Measurements from ENCODE around the gene PACRG. TPM values are rescaled to one million over a fixed set of nuclear protein-coding genes. Genes with fewer than 3 reads are reported as not detected.
A peak's percentile ranks its signal among the peaks of the same experiment; 100 is the strongest.

Gene PACRG
- total RNA-seq, 4 donors from 2014 or later: 0.29 to 1.6 (median 0.61) TPM

DNA sequence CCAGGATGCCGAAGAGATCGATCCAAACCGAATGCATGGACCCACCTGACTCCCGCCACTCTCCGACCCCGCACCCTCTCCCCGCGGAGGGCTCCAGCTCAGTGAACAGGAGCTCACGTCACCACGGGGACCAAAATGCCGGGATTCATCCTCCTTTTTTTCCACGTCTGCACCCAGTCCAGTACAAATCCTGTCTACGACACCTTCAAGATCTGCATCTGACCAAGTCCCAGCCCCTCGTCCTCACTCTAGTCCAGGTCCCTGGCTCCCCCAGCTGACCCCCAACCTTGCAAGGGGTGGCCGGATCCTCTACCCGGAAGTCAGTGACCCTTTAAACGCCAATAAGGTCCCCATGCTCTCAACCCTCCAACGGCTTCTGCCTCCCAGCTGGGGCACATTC lies 593.9 kb downstream of the PACRG start:
- Histone ChIP-seq H3K9me3 (no peaks in the 10 kb centered on the region), H3K36me3 (no peaks in the 10 kb centered on the region), H3K4me3 (no peak overlapping the region), H3K4me1 (peaks cover 40 to 44% of the 10 kb centered on the region in 2 donors), H3K27ac (no peak overlapping the region), H3K27me3 (no peaks in the 10 kb centered on the region)
- in situ Hi-C loops (cut with MboI; ENCODE audit: low sequenced_read_pairs in 4 of 4): no loop called here
- ATAC-seq (no peak), DNase-seq (no peak)
- TF ChIP-seq POLR2A (IDR thresholded peaks at IDR 0.05): no peak
- TF ChIP-seq, protein P1, sequence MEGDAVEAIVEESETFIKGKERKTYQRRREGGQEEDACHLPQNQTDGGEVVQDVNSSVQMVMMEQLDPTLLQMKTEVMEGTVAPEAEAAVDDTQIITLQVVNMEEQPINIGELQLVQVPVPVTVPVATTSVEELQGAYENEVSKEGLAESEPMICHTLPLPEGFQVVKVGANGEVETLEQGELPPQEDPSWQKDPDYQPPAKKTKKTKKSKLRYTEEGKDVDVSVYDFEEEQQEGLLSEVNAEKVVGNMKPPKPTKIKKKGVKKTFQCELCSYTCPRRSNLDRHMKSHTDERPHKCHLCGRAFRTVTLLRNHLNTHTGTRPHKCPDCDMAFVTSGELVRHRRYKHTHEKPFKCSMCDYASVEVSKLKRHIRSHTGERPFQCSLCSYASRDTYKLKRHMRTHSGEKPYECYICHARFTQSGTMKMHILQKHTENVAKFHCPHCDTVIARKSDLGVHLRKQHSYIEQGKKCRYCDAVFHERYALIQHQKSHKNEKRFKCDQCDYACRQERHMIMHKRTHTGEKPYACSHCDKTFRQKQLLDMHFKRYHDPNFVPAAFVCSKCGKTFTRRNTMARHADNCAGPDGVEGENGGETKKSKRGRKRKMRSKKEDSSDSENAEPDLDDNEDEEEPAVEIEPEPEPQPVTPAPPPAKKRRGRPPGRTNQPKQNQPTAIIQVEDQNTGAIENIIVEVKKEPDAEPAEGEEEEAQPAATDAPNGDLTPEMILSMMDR (IDR thresholded peaks at IDR 0.05 in 4 of 5, conservative IDR thresholded peaks at IDR 0.05 in 1 of 5): no peak
- intact Hi-C loops (cut with DNase I; ENCODE audit: low total_unique reads): no loop called here

- ATAC-seq: no peak
- DNase-seq: no peak
- H3K4me3 ChIP-seq: no peak overlapping the region
- no peak overlapping the region for H3K27ac ChIP-seq
- H3K36me3 ChIP-seq: no peaks in the 10 kb centered on the region
- no peaks in the 10 kb centered on the region for H3K27me3 ChIP-seq
- in situ Hi-C loops (cut with MboI; ENCODE audit: low sequenced_read_pairs in 4 of 4): no loop called here
- H3K9me3 ChIP-seq: no peaks in the 10 kb centered on the region
- peaks cover 40 to 44% of the 10 kb centered on the region in 2 donors for H3K4me1 ChIP-seq
- intact Hi-C loops (cut with DNase I; ENCODE audit: low total_unique reads): no loop called here
- no peak for TF ChIP-seq POLR2A (IDR thresholded peaks at IDR 0.05)
- TF ChIP-seq, protein P1 (IDR thresholded peaks at IDR 0.05 in 4 of 5, conservative IDR thresholded peaks at IDR 0.05 in 1 of 5): no peak
Measured at GRCh38 chr6:163323274-163323673, 595.5 kb downstream of the PACRG start.

- DNase-seq (no peak), ATAC-seq (peak in 1 of 2 donors; percentile 31)
Measured at GRCh38 chr6:163323705-163324104, 595.9 kb downstream of the PACRG start.

GRCh38 chr6:163324326-163324687 lies 596.5 kb downstream of the PACRG start:
- H3K27ac ChIP-seq: peak overlapping the region in 1 of 4 donors; percentile 31
- intact Hi-C loops (cut with DNase I; ENCODE audit: low total_unique reads): no loop called here

More at GRCh38 chr6:163323705-163324104, 595.9 kb downstream of the PACRG start:
- no peak for TF ChIP-seq POLR2A (IDR thresholded peaks at IDR 0.05)
- TF ChIP-seq, protein P1 (IDR thresholded peaks at IDR 0.05 in 4 of 5, conservative IDR thresholded peaks at IDR 0.05 in 1 of 5): no peak
- Histone ChIP-seq H3K27ac (no peak overlapping the region), H3K4me1 (peaks cover 37 to 44% of the 10 kb centered on the region in 2 donors), H3K4me3 (no peak overlapping the region), H3K36me3 (no peaks in the 10 kb centered on the region), H3K27me3 (no peaks in the 10 kb centered on the region), H3K9me3 (no peaks in the 10 kb centered on the region)
- intact Hi-C loops (cut with DNase I; ENCODE audit: low total_unique reads): no loop called here
- in situ Hi-C loops (cut with MboI; ENCODE audit: low sequenced_read_pairs in 4 of 4): no loop called here

More at GRCh38 chr6:163324326-163324687, 596.5 kb downstream of the PACRG start:
- in situ Hi-C loops (cut with MboI; ENCODE audit: low sequenced_read_pairs in 4 of 4): no loop called here
- ATAC-seq (no peak), DNase-seq (no peak)
- Histone ChIP-seq H3K9me3 (no peaks in the 10 kb centered on the region), H3K4me1 (peaks cover 31 to 38% of the 10 kb centered on the region in 2 donors), H3K27me3 (no peaks in the 10 kb centered on the region), H3K4me3 (no peak overlapping the region), H3K36me3 (no peaks in the 10 kb centered on the region)
- TF ChIP-seq, protein P1 (IDR thresholded peaks at IDR 0.05 in 4 of 5, conservative IDR thresholded peaks at IDR 0.05 in 1 of 5): no peak
- TF ChIP-seq POLR2A (IDR thresholded peaks at IDR 0.05): no peak

All from gastrocnemius medialis (tissue), 4 donors.